ENCODE results near the gene KCNQ2.

KCNQ2 gene

GRCh38 chr20:63351811-63352591 is 120.5 kb downstream of the KCNQ2 start:
- DNase-seq, result peak; percentile 46 to 84

GRCh38 chr20:63351326-63351700 is 121.1 kb downstream of the KCNQ2 start:
- DNase-seq, result no peak

GRCh38 chr20:63350597-63351325 is 121.7 kb downstream of the KCNQ2 start:
- DNase-seq, result no peak

Data from NCI-H526 (cell line).